GM03348 (cell line): Measurements from ENCODE around the gene ARHGEF17.

Experiments
- DNase-seq: peaks from one replicate; pipeline ENCODE4 v3.0.0; 2012; ENCODE audit warnings: low spot score

ARHGEF17 gene

GRCh38 chr11:73355109-73355508 lies 47.0 kb downstream of the ARHGEF17 start:
- no peak for DNase-seq

GRCh38 chr11:73356979-73357860 lies 49.1 kb downstream of the ARHGEF17 start:
- DNase-seq: no peak

- no peak for DNase-seq
Measured at GRCh38 chr11:73358071-73358470, 50.0 kb downstream of the ARHGEF17 start.

GRCh38 chr11:73359341-73359740 lies 51.3 kb downstream of the ARHGEF17 start:
- DNase-seq: peak; percentile 89

GRCh38 chr11:73359930-73360742 lies 52.1 kb downstream of the ARHGEF17 start:
- peak; percentile 54 for DNase-seq

- DNase-seq: no peak
Measured at GRCh38 chr11:73360743-73361369, 52.8 kb downstream of the ARHGEF17 start.

GRCh38 chr11:73361953-73362776 lies 54.1 kb downstream of the ARHGEF17 start:
- no peak for DNase-seq

- no peak for DNase-seq
Measured at GRCh38 chr11:73363147-73363546, 55.1 kb downstream of the ARHGEF17 start.

- DNase-seq: no peak
Measured at GRCh38 chr11:73365352-73366264, 57.5 kb downstream of the ARHGEF17 start.

- no peak for DNase-seq
Measured at GRCh38 chr11:73366265-73366610, 58.2 kb downstream of the ARHGEF17 start.

- DNase-seq: no peak
Measured at GRCh38 chr11:73366953-73367352, 58.9 kb downstream of the ARHGEF17 start.

GRCh38 chr11:73367482-73368024 lies 59.5 kb downstream of the ARHGEF17 start:
- no peak for DNase-seq

- peak; percentile 37 for DNase-seq
Measured at GRCh38 chr11:73372375-73372993, 64.4 kb downstream of the ARHGEF17 start.

GRCh38 chr11:73374151-73374550 lies 66.1 kb downstream of the ARHGEF17 start:
- DNase-seq: no peak

- no peak for DNase-seq
Measured at GRCh38 chr11:73375830-73376159, 67.7 kb downstream of the ARHGEF17 start.

GRCh38 chr11:73376160-73376802 lies 68.2 kb downstream of the ARHGEF17 start, which contains the start of gene RELT:
RELT (plus strand) TSS chr11:73376399; CDS start chr11:73389137, 12,738 bp downstream.
- DNase-seq: peak; percentile 99

GRCh38 chr11:73376803-73377629 lies 68.9 kb downstream of the ARHGEF17 start:
- peak; percentile 87 for DNase-seq

- DNase-seq: no peak
Measured at GRCh38 chr11:73379189-73379880, 71.3 kb downstream of the ARHGEF17 start.
